Mesangial cell (primary cell): ENCODE data around the gene CSF2. TPM values are rescaled to one million over a fixed set of nuclear protein-coding genes. Genes with fewer than 3 reads are reported as not detected.

ENCODE experiments used
- total RNA-seq: library from RNA; depleted of rRNA; stranded (reverse); fragments of >200 nt; gene quantifications from 2 replicates; pipeline ENCODE4 v1.2.3, GENCODE V29; 2015

CSF2 gene
- 0.25 and 2.8 TPM in 2 replicates for total RNA-seq

GRCh38 chr5:132073231-132074013 lies at the start of gene CSF2:
Gene CSF2, plus strand, starts transcription at chr5:132073789. Its CDS starts 35 bp downstream, at chr5:132073824.

GRCh38 chr5:132060501-132061161 lies 13.0 kb upstream of the CSF2 start, which contains the start of gene IL3:
Gene IL3, plus strand, starts transcription at chr5:132060655. Its CDS starts 52 bp downstream, at chr5:132060707.

Other genes with a start within 250 kb of the CSF2 start
- gene MEIKIN, start 128.1 kb upstream of the CSF2 start, total RNA-seq: not detected in 2 replicates
- gene ACSL6, start 62.1 kb upstream of the CSF2 start, total RNA-seq: not detected in 2 replicates
- gene IL3, start 13.1 kb upstream of the CSF2 start, total RNA-seq: not detected in 2 replicates
- gene P4HA2, start 154.1 kb downstream of the CSF2 start, total RNA-seq: 53.4 and 68.9 TPM in 2 replicates
- gene PDLIM4, start 183.9 kb downstream of the CSF2 start, total RNA-seq: 171 and 182 TPM in 2 replicates
- gene SLC22A4, start 220.6 kb downstream of the CSF2 start, total RNA-seq: 1.1 and 2.1 TPM in 2 replicates